ENCODE data around the gene GPC6. TPM values are rescaled to one million over a fixed set of nuclear protein-coding genes. Genes with fewer than 3 reads are reported as not detected.
A peak's percentile ranks its signal among the peaks of the same experiment; 100 is the strongest.

Gene GPC6
- total RNA-seq, 2 donors from 2014 or later: 3.4 to 5.3 TPM

GRCh38 chr13:93225610-93226009, 997 bp upstream of the GPC6 start:
- H3K4me1 ChIP-seq (replicated peaks): no peaks in the 10 kb centered on the region
- no peaks in the 10 kb centered on the region for H3K36me3 ChIP-seq
- H3K27me3 ChIP-seq (replicated peaks; ENCODE audit: insufficient read depth): no peaks in the 10 kb centered on the region
- DNase-seq (ENCODE audit: low spot score): no peak
- H3K9me3 ChIP-seq: no peaks in the 10 kb centered on the region
- H3K27ac ChIP-seq: no peak overlapping the region
- WGBS: 70% methylated on average over 2 of the region's 2 CpGs
- H3K4me3 ChIP-seq: no peak overlapping the region
- intact Hi-C loops (cut with DNase I): loop anchor here (10.0 kb wide), 1 partner anchor 1139 kb away; no protein-coding TSS in a partner anchor
- TF ChIP-seq POLR2AphosphoS5 (IDR thresholded peaks at IDR 0.05) (no peak), POLR2A (IDR thresholded peaks at IDR 0.05) (no peak)
- TF ChIP-seq, protein P1, sequence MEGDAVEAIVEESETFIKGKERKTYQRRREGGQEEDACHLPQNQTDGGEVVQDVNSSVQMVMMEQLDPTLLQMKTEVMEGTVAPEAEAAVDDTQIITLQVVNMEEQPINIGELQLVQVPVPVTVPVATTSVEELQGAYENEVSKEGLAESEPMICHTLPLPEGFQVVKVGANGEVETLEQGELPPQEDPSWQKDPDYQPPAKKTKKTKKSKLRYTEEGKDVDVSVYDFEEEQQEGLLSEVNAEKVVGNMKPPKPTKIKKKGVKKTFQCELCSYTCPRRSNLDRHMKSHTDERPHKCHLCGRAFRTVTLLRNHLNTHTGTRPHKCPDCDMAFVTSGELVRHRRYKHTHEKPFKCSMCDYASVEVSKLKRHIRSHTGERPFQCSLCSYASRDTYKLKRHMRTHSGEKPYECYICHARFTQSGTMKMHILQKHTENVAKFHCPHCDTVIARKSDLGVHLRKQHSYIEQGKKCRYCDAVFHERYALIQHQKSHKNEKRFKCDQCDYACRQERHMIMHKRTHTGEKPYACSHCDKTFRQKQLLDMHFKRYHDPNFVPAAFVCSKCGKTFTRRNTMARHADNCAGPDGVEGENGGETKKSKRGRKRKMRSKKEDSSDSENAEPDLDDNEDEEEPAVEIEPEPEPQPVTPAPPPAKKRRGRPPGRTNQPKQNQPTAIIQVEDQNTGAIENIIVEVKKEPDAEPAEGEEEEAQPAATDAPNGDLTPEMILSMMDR (IDR thresholded peaks at IDR 0.05): no peak

- Histone ChIP-seq H3K4me1 (replicated peaks) (no peaks in the 10 kb centered on the region), H3K27me3 (replicated peaks; ENCODE audit: insufficient read depth) (no peaks in the 10 kb centered on the region), H3K4me3 (peak overlapping the region; percentile 38 to 40), H3K9me3 (no peaks in the 10 kb centered on the region), H3K27ac (peak overlapping the region in 1 of 2 donors; percentile 76), H3K36me3 (no peaks in the 10 kb centered on the region)
- intact Hi-C loops (cut with DNase I): loop anchor here (10.0 kb wide), 1 partner anchor 1139 kb away; no protein-coding TSS in a partner anchor
- WGBS: 10% methylated on average over 5 of the region's 5 CpGs
- DNase-seq (ENCODE audit: low spot score): no peak
- TF ChIP-seq POLR2AphosphoS5 (IDR thresholded peaks at IDR 0.05) (no peak), POLR2A (IDR thresholded peaks at IDR 0.05) (no peak)
- TF ChIP-seq, protein P1 (IDR thresholded peaks at IDR 0.05): no peak
Observed at GRCh38 chr13:93226065-93226622, 463 bp upstream of the GPC6 start.

- H3K27me3 ChIP-seq (replicated peaks; ENCODE audit: insufficient read depth): no peaks in the 10 kb centered on the region
- intact Hi-C loops (cut with DNase I): loop anchor here (10.0 kb wide), 1 partner anchor 1137 kb away; no protein-coding TSS in a partner anchor
- TF ChIP-seq POLR2AphosphoS5 (IDR thresholded peaks at IDR 0.05): no peak
- TF ChIP-seq, protein P1 (IDR thresholded peaks at IDR 0.05): no peak
- H3K36me3 ChIP-seq: no peaks in the 10 kb centered on the region
- H3K9me3 ChIP-seq: no peaks in the 10 kb centered on the region
- H3K27ac ChIP-seq: peak overlapping the region; percentile 73 to 76
- H3K4me1 ChIP-seq (replicated peaks): no peaks in the 10 kb centered on the region
- DNase-seq (ENCODE audit: low spot score): peak; percentile 10
- peak overlapping the region; percentile 38 to 40 for H3K4me3 ChIP-seq
- WGBS: 1% methylated on average over 51 of the region's 55 CpGs
Observed at GRCh38 chr13:93227280-93227877, 772 bp downstream of the GPC6 start.

DNA sequence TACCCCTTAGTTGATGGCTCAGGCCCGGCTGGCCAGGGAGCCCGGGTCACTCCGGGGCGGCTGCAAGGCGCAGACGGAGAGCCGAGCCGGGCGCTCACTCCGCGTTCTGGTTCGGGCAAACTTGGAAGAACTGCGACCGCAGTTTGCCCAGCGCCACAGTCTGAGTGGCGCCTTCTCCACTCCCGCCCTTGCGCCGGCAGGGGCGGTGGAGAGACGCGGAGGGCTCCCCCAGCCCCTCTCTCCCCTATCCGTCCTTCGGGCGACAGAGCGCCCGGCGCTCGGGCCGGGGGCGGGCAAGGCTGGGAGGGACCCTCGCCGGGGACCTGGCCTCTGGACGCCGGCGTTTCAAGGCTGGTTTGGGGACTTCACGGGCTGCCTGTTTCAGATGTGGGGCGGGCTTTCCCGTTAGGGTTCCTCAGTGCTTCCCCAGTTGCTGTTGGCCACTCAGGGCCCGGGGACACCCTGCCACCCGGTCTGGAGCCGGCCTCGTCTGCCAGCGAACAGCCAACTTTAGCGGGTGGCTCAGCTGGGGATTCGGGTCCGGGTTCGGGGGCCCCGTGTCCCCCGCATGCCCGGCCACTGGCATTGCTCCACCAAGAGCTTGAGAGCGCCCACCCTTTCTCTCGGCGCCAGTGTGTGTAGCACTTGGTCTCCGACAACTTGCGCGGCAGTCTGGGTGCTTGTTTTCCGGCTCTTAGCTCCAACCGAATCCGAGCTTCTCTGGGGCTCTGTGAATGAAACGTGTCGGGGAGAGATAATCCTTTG, 1.5 kb downstream of the GPC6 start:
- DNase-seq (ENCODE audit: low spot score): peak; percentile 34
- Histone ChIP-seq H3K9me3 (no peaks in the 10 kb centered on the region), H3K27me3 (replicated peaks; ENCODE audit: insufficient read depth) (no peaks in the 10 kb centered on the region), H3K27ac (peak overlapping the region; percentile 73 to 76), H3K4me1 (replicated peaks) (no peaks in the 10 kb centered on the region), H3K36me3 (no peaks in the 10 kb centered on the region), H3K4me3 (peak overlapping the region; percentile 38 to 40)
- WGBS: 3% methylated on average over 53 of the region's 62 CpGs
- intact Hi-C loops (cut with DNase I): loop anchor here (10.0 kb wide), 1 partner anchor 1137 kb away; no protein-coding TSS in a partner anchor
- TF ChIP-seq POLR2AphosphoS5 (IDR thresholded peaks at IDR 0.05): no peak
- TF ChIP-seq POLR2A (IDR thresholded peaks at IDR 0.05): no peak
- TF ChIP-seq, protein P1 (IDR thresholded peaks at IDR 0.05): peak in 1 of 4 experiments; percentile 11
